HepG2 (cell line): ENCODE measurements around the gene USP28. TPM values are rescaled to one million over a fixed set of nuclear protein-coding genes. Genes with fewer than 3 reads are reported as not detected.

ENCODE experiments used
- CREM ChIP-seq, 2 experiments: sonication (generic) in 1 of 2; formaldehyde crosslinking in 1 of 2; IDR thresholded peaks; 2 replicates each; pipeline versions ENCODE4 v1.4.0 to v1.6.1; 2016 to 2020; ENCODE audit warnings: antibody characterized with exemption in 1 of 2, mild to moderate bottlenecking in 1 of 2, missing genetic modification reagents in 1 of 2
- ELF3 ChIP-seq: IDR thresholded peaks from 2 replicates; pipeline ENCODE4 v1.6.1; 2016; ENCODE audit warnings: missing genetic modification reagents, missing compliant biosample characterization
- ELF4 ChIP-seq: sonication (generic); formaldehyde crosslinking; IDR thresholded peaks from 2 replicates; pipeline ENCODE4 v1.5.0; 2020; ENCODE audit warnings: missing genetic modification reagents, mild to moderate bottlenecking, moderate library complexity, borderline replicate concordance
- FOXM1 ChIP-seq: sonication (generic); formaldehyde crosslinking; IDR thresholded peaks from 2 replicates; pipeline ENCODE4 v1.5.0; 2020; ENCODE audit warnings: missing genetic modification reagents
- HDAC1 ChIP-seq: sonication (generic); formaldehyde crosslinking; IDR thresholded peaks from 2 replicates; pipeline ENCODE4 v1.5.1; 2020; ENCODE audit warnings: mild to moderate bottlenecking, missing genetic modification reagents
- HNRNPUL1 ChIP-seq: fragments of 200-400 bp; formaldehyde crosslinking; IDR thresholded peaks from 2 replicates; pipeline ENCODE4 v1.6.1; 2017; ENCODE audit warnings: low read depth, mild to moderate bottlenecking, low read length, moderate library complexity
- IKZF1 ChIP-seq: fragments of 450-650 bp; IDR thresholded peaks from 2 replicates; pipeline ENCODE4 v1.7.1; 2016
- KDM2A ChIP-seq: sonication (generic); formaldehyde crosslinking; IDR thresholded peaks from 2 replicates; pipeline ENCODE4 v1.4.0; 2020; ENCODE audit warnings: low read depth, missing genetic modification reagents, borderline replicate concordance
- MIER3 ChIP-seq: IDR thresholded peaks from 2 replicates; pipeline ENCODE4 v1.6.1; 2016; ENCODE audit warnings: missing compliant biosample characterization, borderline replicate concordance
- MXD3 ChIP-seq: IDR thresholded peaks from 2 replicates; pipeline ENCODE4 v1.6.1; 2016; ENCODE audit warnings: mild to moderate bottlenecking, missing biosample characterization, missing genetic modification reagents
- NBN ChIP-seq: fragments of 450-650 bp; conservative IDR thresholded peaks from 2 replicates; pipeline ENCODE4 v1.6.1; 2017
- POGZ ChIP-seq: sonication (generic); formaldehyde crosslinking; IDR thresholded peaks from 2 replicates; pipeline ENCODE4 v1.4.0; 2020; ENCODE audit warnings: mild to moderate bottlenecking, missing genetic modification reagents
- SIN3A ChIP-seq: IDR thresholded peaks from 2 replicates; pipeline ENCODE4 v1.6.1; 2011; ENCODE audit warnings: low read depth, mild to moderate bottlenecking, control low read depth, low read length, borderline replicate concordance
- SP1 ChIP-seq, 2 experiments: fragments of 450-650 bp in 1 of 2; sonication (generic) in 1 of 2; formaldehyde crosslinking in 1 of 2; IDR thresholded peaks; 2 replicates each; pipeline versions ENCODE4 v1.4.0 to v1.6.1; 2016 to 2020; ENCODE audit warnings: missing genetic modification reagents in 1 of 2
- SRSF9 ChIP-seq: fragments of 200-400 bp; formaldehyde crosslinking; IDR thresholded peaks from 2 replicates; pipeline ENCODE4 v1.6.1; 2018; ENCODE audit warnings: borderline replicate concordance, mild to moderate bottlenecking, low read depth, low read length; ENCODE audit not compliant: insufficient read depth, poor library complexity, severe bottlenecking
- ZNF143 ChIP-seq: sonication (generic); formaldehyde crosslinking; IDR thresholded peaks from 2 replicates; pipeline ENCODE4 v1.4.0; 2020; ENCODE audit warnings: missing genetic modification reagents
- ZNF317 ChIP-seq: sonication (generic); formaldehyde crosslinking; IDR thresholded peaks from 2 replicates; pipeline ENCODE4 v1.5.0; 2020; ENCODE audit warnings: mild to moderate bottlenecking, missing genetic modification reagents
- ZNF549 ChIP-seq: sonication (generic); formaldehyde crosslinking; IDR thresholded peaks from 2 replicates; pipeline ENCODE4 v1.5.0; 2020; ENCODE audit warnings: missing genetic modification reagents
- ZNF761 ChIP-seq: sonication (generic); formaldehyde crosslinking; conservative IDR thresholded peaks from 2 replicates; pipeline ENCODE4 v1.4.0; 2020; ENCODE audit warnings: mild to moderate bottlenecking, missing genetic modification reagents
- ZSCAN9 ChIP-seq: IDR thresholded peaks from 2 replicates; pipeline ENCODE4 v1.6.1; 2016; ENCODE audit warnings: borderline replicate concordance
- polyA plus RNA-seq, 8 experiments: library from polyadenylated mRNA; depleted of rRNA in 3 of 8; stranded (reverse) in 7 of 8; unstranded in 1 of 8; fragments of >200 nt; fragmentation: Illumina TruSeq in 4 of 8; extraction: Trizol in 4 of 8; gene quantifications; 2 replicates each; pipeline versions ENCODE4 v1.2.1 to v1.2.3, GENCODE V29; 2011 to 2016; ENCODE audit warnings: low read depth in 4 of 8, missing spikeins in 1 of 8, mixed read lengths in 1 of 8; ENCODE audit not compliant: insufficient read depth in 1 of 8
- total RNA-seq, 5 experiments: library from RNA; depleted of rRNA; stranded (reverse); fragments of >200 nt; fragmentation: Illumina TruSeq; extraction: Trizol; gene quantifications; 2 replicates each; pipeline ENCODE4 v1.2.3, GENCODE V29; 2016; ENCODE audit warnings: low read depth in 1 of 5
- TF ChIP-seq, protein P1 (sequence below): sonication (generic); formaldehyde crosslinking; IDR thresholded peaks from 2 replicates; pipeline ENCODE4 v1.4.0; 2020; ENCODE audit warnings: mild to moderate bottlenecking, low read depth, missing genetic modification reagents
- TF ChIP-seq, protein P2 (sequence below): sonication (generic); formaldehyde crosslinking; IDR thresholded peaks from 2 replicates; pipeline ENCODE4 v1.4.0; 2020; ENCODE audit warnings: missing genetic modification reagents
- TF ChIP-seq, protein P3 (sequence below): sonication (generic); formaldehyde crosslinking; IDR thresholded peaks from 2 replicates; pipeline ENCODE4 v1.5.0; 2020; ENCODE audit warnings: mild to moderate bottlenecking, missing genetic modification reagents, borderline replicate concordance
- TF ChIP-seq, protein P4 (sequence below): sonication (generic); formaldehyde crosslinking; IDR thresholded peaks from 2 replicates; pipeline ENCODE4 v1.8.1; 2022; ENCODE audit warnings: mild to moderate bottlenecking, missing genetic modification reagents

The USP28 gene
- total and polyA plus RNA-seq, 2 of the 13 experiments (the other 11 are each of a cell fraction or from before 2014, with no cell fraction given): 29.6 to 34.3 TPM

DNA sequence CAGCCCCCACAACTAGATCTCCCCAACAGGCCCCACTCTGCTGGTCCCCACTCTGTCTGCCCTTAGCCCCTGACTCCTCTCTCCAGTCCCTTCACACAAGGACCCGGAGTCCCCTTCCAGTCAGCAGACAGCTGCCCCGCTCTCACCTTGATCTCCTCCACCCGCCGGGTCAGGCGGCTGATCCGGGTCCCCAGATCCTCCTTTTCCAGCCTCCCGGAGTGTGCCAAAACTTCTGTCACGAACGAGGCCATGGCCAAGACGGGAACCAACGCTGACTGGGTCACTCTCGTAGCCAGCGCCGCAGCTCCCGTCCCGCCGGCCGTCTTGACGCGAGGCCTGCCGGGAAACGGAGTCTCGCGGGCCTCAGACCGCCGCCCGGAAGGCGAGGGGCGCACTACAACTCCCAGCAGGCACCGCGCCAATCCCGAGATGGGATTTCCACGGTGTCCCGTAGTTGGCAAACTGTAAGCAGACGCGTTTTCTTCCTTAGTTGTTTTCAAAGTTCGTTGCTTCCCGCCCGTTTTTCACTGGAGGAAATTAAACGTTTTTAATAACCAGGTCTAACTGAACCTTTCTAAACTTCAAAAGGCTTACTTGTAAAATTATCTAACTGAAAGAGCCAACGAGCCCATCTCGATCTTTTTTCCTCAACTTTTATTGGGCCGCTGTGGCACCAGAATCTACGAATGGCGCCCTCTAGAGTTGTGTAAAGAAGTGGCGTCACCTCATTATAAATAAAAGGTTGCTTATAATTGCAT lies 101.8 kb downstream of the USP28 start, which contains the start of gene ZW10 (continued):
- TF ChIP-seq, protein P1, sequence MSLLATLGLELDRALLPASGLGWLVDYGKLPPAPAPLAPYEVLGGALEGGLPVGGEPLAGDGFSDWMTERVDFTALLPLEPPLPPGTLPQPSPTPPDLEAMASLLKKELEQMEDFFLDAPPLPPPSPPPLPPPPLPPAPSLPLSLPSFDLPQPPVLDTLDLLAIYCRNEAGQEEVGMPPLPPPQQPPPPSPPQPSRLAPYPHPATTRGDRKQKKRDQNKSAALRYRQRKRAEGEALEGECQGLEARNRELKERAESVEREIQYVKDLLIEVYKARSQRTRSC (CRISPR knock-in tag): no peak
- TF ChIP-seq POGZ (CRISPR knock-in tag) (peak; percentile 70; the same call in 1 of the 2 replicates), SRSF9 (no peak), ZSCAN9 (CRISPR knock-in tag) (0 out of 2 replicates have a peak, but pooled peaks have one; percentile 26), KDM2A (CRISPR knock-in tag) (peak; percentile 94; the same call in 1 of the 2 replicates), NBN (no peak), IKZF1 (no peak), ELF3 (CRISPR knock-in tag) (peak; percentile 74), ZNF317 (peak; percentile 66; the same call in 1 of the 2 replicates), HDAC1 (CRISPR knock-in tag) (peak; percentile 86), CREM (IDR thresholded peaks at IDR 0.05) (peak; percentile 92), CREM (CRISPR knock-in tag; IDR thresholded peaks at IDR 0.05) (no peak), FOXM1 (no peak), SP1 (IDR thresholded peaks at IDR 0.05) (no peak), SP1 (CRISPR knock-in tag; IDR thresholded peaks at IDR 0.05) (no peak), MIER3 (CRISPR knock-in tag) (no peak), HNRNPUL1 (no peak), MXD3 (CRISPR knock-in tag) (no peak), ZNF761 (CRISPR knock-in tag) (0 out of 2 replicates have a peak, but pooled peaks have one; percentile 31), SIN3A (peak; percentile 65; the same call in 1 of the 2 replicates), ZNF549 (CRISPR knock-in tag) (no peak), ELF4 (CRISPR knock-in tag) (no peak), ZNF143 (CRISPR knock-in tag) (peak; percentile 100)
- TF ChIP-seq, protein P2, sequence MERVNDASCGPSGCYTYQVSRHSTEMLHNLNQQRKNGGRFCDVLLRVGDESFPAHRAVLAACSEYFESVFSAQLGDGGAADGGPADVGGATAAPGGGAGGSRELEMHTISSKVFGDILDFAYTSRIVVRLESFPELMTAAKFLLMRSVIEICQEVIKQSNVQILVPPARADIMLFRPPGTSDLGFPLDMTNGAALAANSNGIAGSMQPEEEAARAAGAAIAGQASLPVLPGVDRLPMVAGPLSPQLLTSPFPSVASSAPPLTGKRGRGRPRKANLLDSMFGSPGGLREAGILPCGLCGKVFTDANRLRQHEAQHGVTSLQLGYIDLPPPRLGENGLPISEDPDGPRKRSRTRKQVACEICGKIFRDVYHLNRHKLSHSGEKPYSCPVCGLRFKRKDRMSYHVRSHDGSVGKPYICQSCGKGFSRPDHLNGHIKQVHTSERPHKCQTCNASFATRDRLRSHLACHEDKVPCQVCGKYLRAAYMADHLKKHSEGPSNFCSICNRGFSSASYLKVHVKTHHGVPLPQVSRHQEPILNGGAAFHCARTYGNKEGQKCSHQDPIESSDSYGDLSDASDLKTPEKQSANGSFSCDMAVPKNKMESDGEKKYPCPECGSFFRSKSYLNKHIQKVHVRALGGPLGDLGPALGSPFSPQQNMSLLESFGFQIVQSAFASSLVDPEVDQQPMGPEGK: no peak
- TF ChIP-seq, protein P3, sequence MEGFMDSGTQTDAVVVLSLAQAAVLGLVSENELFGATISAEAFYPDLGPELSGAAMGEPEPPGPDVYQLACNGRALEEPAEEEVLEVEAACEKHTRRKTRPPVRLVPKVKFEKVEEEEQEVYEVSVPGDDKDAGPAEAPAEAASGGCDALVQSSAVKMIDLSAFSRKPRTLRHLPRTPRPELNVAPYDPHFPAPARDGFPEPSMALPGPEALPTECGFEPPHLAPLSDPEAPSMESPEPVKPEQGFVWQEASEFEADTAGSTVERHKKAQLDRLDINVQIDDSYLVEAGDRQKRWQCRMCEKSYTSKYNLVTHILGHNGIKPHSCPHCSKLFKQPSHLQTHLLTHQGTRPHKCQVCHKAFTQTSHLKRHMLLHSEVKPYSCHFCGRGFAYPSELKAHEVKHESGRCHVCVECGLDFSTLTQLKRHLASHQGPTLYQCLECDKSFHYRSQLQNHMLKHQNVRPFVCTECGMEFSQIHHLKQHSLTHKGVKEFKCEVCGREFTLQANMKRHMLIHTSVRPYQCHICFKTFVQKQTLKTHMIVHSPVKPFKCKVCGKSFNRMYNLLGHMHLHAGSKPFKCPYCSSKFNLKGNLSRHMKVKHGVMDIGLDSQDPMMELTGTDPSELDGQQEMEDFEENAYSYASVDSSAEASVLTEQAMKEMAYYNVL (CRISPR knock-in tag): 0 out of 2 replicates have a peak, but pooled peaks have one; percentile 16
- TF ChIP-seq, protein P4, sequence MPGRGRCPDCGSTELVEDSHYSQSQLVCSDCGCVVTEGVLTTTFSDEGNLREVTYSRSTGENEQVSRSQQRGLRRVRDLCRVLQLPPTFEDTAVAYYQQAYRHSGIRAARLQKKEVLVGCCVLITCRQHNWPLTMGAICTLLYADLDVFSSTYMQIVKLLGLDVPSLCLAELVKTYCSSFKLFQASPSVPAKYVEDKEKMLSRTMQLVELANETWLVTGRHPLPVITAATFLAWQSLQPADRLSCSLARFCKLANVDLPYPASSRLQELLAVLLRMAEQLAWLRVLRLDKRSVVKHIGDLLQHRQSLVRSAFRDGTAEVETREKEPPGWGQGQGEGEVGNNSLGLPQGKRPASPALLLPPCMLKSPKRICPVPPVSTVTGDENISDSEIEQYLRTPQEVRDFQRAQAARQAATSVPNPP: 0 out of 2 replicates have a peak, but pooled peaks have one; percentile 52
